Stimulated activated CD4-positive, alpha-beta T cell treated with anti-CD3 and anti-CD28 coated beads, Interleukin-1b, Interleukin-23, amount 100 ng/mL, for 1 hour (primary cell): ENCODE data around the gene MSRB3.
"Not testable (repeated sequence)": the region's sequence is repeated elsewhere in the genome, so short reads cannot be mapped to it uniquely, and the experiment has no call there.

ENCODE experiments used
- DNase-seq, 2 donors: peaks; one replicate each; pipeline ENCODE4 v3.0.0-alpha.2; 2020; ENCODE audit warnings: low read depth in 2 of 2

The MSRB3 gene

DNA sequence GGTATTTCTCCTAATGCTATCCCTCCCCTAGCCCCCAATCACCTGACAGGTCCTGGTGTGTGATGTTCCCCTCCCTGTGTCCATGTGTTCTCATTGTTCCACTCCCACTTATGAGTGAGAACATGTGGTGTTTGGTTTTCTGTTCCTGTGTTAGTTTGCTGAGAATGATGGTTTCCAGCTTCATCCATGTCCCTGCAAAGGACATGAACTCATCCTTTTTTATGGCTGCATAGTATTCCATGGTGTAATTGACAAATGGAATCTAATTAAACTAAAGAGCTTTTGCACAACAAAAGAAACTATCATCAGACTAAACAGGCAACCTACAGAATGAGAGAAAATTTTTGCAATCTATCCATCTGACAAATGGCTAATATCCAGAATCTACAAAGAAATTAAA is 178.9 kb downstream of the MSRB3 start:
- not testable (repeated sequence) for DNase-seq

DNA sequence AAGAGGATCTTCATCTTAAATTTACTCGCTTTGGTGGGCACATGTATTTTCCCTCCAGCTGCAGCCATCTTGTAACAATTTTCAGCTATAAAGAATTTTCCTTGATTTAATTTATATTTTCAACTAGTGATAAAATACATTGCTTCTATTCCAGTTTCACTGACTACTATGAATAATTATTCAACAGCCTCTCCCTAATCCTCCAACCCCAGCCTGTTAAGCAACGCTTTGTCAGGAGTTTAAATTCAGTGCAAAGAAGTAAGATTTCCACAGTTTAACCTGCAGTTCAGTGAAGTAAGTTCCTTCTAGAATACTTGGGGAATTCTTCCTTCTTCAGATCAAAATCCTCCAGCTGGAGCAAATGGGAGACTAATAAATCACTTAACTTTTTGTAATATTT is 180.2 kb downstream of the MSRB3 start:
- DNase-seq, result no peak

DNA sequence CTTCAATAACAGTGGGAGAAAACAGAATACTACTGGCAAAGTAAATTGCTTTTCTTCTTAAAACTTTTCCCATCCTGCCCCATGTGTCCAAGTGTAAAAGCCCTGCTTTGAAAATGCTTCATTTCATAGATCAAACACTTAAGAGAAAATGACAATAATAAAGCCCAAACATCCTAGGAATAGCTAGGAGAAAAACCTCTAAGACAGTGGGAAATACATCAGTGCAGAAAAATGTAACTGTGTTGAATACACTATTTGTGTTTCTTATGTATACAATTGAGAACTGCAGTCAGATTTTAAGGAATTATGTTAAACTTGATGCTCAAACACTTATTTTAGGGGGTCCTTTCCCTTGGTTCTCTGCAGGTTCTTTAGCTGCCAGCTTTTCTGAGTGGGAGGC is 181.1 kb downstream of the MSRB3 start:
- no peak for DNase-seq

DNA sequence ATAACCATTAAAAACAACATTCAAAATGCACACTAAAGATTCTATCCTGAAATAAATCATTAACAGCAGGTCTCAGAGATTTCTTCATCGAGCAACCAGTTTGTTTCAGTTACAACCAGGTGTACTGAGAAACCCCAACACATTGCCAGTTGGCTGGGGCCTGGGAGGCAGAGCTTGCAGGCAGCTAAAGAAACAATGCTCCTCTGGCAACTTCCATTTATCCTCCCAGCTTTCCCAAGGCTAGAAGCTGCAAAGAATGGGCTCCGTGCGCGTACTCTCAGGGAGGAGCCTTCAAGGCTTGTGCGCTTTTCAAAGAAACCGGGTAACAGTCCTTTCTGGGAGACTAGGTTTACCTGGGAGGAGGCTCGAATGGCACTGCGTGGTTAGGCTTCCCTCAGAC is 181.6 kb downstream of the MSRB3 start:
- DNase-seq, result no peak

DNA sequence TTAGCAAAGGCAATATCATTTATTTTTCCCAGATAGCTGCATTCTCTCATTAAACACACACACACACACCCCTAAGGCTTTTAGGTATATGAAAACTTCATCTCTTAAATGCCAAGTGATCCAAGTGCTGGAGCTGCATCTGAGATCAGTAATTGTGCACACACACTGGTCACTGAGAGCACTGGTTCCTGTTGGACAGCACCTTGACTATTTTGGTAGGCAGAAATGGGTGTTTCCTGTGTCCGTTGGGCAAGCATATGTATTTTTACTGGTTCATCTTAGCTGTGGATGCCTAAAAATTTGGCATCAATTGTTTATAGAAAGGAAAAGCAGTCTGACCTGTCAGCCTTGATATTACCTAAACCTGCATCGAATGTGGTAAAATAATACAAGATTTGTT is 182.5 kb downstream of the MSRB3 start:
- DNase-seq, result no peak

DNA sequence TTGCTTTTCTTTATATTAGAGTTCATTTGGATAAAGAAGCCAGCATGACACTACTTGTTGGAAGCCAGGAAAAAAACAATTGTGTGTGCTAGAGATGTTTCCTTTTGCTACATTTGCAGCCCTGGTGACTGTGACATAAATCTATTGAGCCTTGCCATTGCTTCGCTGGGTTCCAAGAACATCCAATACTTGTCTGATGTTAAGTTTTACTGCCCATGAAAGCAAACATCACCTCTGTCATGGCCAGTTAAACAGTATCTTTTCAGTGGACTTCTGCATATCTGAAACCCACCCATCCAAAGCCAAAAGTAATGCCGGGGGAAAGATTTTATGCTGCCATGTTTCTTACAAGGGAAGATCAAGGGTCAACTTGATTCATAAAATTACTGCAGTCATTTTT is 184.0 kb downstream of the MSRB3 start:
- DNase-seq, result no peak

DNA sequence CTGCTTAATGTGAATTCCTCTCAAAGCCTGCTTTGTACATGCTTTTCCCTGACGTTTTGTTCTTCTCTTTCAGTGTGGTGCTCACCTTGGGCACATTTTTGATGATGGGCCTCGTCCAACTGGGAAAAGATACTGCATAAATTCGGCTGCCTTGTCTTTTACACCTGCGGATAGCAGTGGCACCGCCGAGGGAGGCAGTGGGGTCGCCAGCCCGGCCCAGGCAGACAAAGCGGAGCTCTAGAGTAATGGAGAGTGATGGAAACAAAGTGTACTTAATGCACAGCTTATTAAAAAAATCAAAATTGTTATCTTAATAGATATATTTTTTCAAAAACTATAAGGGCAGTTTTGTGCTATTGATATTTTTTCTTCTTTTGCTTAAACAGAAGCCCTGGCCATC is 184.6 kb downstream of the MSRB3 start:
- DNase-seq, result no peak

DNA sequence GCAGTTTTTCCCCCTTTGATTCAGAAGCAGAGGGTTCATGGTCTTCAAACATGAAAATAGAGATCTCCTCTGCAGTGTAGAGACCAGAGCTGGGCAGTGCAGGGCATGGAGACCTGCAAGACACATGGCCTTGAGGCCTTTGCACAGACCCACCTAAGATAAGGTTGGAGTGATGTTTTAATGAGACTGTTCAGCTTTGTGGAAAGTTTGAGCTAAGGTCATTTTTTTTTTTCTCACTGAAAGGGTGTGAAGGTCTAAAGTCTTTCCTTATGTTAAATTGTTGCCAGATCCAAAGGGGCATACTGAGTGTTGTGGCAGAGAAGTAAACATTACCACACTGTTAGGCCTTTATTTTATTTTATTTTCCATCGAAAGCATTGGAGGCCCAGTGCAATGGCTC is 185.1 kb downstream of the MSRB3 start:
- no peak for DNase-seq

DNA sequence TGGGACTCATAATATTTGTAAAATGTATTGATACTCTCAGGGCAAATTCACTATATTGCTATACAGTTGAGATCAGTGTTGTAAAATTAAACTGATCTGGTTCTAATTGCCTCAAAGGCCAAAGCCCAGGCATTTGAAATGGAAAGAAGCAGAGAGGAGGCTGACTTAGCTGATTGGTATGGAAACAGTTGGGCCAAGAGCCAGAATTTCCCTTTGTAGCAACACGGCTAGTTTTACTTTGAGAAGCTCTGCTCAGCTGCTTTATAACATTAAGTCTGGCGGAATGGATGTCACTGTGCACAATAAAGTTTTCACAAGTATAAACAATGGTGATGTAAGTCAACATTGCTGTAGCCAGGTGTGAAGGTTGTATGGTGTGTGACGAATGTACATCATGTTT is 186.4 kb downstream of the MSRB3 start:
- DNase-seq, result no peak

DNA sequence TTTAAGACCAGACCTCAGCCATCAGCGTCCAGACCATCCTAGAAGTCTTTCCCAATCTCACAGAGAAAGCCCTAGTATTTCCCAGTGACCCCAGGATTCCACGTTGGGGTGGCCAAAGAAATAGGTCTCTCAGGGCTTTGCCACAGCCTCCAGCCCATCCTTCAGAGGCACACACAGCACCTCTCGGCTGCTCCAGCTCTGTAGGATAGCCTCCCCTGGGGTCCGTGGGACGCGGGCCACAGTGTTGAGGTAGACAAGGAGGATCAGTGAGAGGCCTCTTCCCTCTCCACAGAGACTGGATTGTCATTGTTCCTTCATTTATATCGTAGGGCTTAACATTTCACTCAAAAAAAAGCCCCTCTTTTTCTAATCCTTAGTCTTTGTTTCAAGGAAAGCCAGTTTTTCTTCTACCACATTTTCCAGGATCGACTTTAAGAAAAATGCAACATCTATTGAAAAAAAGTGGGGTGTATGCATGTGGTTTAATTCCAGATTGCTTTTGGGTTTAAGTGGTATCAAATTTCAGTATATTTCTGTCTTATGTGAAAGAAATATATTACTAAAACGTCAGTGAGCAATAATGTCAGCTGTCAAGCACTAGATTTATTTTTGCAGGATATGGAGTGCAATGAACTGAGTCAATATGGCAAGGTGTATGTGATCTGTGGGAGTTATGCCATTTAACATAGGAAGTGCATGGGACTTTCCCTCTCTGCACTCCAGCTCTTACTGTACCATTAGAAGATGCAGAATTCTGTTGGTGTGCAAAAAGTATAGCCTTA is 187.5 kb downstream of the MSRB3 start:
- no peak for DNase-seq

DNA sequence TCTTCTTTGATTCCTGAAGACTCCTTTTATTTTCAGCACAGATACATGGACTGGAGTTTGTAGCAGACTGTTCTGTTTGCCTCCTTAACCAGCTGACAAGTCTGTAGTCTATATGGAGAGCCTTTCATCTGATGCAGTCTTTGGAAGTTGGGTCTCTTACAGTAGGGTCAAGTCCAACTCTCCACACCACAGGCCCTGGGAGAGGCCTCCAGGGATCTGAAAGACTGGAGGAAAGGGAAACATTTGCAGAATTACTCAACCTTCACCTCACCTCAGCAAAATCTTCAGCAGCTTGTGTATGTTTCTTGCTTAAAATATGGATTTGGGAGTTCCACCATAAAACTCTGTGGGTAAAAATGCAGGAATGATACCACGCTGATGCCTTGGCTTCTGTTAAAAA is 188.4 kb downstream of the MSRB3 start:
- no peak for DNase-seq

DNA sequence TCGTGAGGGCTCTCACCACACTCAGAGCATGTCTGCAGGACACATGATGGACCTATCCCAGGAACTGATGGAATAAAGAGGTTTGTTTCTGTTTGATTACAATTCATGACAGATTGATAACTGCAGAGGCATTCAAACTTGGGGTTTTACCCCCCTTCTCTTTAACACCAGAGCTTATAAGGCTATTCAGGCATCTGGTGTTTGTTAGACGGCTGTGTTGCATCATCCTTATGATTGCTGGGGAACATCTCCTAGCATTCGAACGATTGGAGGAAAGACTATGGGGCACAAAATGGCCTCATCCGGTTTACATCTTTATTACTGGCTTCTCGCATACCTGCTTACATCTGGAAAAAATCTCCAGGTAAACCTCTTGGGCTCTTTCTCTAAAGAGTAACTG is 191.8 kb downstream of the MSRB3 start:
- DNase-seq, result no peak

DNA sequence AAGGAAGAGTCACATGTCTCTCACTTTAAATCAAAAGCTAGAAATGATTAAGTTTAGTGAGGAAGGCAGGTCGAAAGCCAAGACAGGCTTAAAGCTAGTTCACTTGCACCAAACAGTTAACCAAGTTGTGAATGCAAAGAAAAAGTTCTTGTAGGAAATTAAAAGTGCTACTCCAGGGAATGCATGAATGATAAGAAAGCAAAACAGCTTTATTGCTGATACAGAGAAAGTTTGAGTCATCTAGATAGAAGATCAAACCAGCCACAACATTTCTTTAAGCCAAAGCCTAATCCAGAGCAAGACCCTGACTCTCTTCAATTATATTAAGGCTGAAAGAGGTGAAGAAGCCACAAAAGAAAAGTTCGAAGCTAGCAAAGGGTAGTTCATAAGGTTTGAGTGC is 193.6 kb downstream of the MSRB3 start:
- DNase-seq, result no peak

DNA sequence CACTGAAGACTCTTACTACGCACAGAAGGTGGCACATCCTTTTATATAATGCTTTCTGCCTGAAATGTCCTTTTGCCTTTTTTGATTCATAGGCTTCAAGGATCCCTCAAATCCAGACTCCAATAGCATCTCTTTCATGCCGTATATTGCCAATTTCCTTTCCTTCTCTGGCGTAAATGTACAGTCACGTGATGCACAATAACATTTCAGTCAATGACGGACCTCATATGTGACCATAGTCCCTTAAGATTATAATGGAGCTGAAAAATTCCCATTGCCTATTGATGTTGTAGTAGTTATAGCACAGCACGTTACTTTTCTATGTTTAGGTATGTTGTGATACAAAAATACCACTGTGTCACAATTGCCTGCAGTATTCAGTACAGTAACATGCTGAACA is 196.3 kb downstream of the MSRB3 start:
- no peak for DNase-seq

DNA sequence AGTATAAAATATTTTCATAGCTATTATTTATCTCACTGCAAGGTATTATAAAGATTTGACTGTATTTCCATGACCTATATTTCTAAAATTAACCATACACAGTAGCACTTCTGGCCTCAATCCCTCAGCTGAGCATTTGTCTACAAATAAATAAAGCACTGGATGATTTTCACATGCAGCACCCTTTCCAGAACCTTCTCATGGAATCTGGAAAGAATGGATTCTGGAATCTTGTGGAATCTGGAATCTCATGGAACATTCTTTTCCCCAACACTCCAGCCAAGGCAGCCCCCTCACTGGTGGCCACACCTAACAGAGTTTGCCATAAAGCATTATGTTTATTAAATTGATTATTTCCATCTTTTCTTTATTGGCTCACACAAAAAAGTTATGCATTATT is 199.2 kb downstream of the MSRB3 start:
- no peak for DNase-seq

DNA sequence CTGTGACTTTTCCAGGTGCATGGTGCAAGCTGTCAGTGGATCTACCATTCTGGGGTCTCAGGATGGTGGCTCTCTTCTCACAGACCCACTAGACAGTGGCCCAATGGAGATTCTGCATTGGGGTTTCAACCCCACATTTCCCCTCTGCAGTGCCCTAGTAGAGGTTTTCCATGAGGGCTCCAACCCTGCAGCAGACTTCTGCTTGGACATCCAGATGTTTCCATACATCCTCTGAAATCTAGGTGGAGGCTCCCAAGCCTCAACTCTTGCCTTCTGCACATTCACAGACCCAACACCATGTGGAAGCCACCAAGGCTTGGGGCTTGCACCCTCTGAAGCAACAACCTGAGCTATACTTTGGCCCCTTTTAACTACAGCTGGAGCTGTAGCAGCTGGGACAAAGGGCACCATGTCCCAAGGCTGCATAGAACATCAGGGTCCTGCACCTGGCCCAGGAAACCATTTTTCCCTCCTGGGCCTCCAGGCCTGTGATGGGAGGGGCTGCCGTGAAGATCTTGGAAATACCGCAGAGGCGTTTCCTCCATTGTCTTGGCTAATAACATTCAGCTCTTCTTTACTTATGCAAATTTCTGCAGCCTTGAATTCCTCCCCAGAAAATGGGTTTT is 205.5 kb downstream of the MSRB3 start:
- DNase-seq, result not testable (repeated sequence)

DNA sequence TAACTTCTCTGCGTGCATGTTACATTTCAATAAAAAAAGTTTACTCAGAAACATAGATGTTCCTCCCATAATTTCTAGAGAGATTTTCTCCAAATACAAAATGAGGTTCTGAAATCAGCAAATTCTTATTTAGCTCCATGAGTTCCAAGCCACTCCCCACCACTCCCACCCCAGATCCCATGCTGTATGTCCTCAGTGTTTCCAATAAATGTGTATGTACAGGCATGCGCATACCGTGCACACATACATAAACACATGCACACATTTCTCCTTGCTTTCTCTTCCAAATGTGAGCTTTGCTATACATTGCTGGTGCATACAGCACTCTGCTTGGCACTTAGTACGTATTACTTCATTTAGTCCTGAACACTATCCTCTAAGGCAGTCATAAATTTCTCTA is 209.7 kb downstream of the MSRB3 start:
- DNase-seq, result no peak

DNA sequence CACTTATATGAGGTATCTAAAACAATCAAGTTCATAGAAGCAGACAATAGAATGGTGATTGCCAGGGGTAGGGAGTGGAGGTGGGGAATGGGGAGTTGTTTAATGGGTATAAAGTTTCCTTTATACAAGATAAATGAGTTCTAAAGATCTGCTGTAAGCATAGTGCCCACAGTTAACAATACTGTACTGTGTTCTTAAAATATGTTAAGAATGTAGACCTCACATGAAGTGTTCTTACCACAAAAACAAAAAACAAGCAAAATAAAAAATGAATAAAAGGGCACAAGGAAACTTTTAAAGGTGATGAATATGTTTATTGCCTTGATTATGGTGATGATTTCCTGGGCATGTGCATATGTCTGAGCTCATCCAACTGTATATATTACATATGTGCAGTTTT is 211.8 kb downstream of the MSRB3 start:
- no peak for DNase-seq

DNA sequence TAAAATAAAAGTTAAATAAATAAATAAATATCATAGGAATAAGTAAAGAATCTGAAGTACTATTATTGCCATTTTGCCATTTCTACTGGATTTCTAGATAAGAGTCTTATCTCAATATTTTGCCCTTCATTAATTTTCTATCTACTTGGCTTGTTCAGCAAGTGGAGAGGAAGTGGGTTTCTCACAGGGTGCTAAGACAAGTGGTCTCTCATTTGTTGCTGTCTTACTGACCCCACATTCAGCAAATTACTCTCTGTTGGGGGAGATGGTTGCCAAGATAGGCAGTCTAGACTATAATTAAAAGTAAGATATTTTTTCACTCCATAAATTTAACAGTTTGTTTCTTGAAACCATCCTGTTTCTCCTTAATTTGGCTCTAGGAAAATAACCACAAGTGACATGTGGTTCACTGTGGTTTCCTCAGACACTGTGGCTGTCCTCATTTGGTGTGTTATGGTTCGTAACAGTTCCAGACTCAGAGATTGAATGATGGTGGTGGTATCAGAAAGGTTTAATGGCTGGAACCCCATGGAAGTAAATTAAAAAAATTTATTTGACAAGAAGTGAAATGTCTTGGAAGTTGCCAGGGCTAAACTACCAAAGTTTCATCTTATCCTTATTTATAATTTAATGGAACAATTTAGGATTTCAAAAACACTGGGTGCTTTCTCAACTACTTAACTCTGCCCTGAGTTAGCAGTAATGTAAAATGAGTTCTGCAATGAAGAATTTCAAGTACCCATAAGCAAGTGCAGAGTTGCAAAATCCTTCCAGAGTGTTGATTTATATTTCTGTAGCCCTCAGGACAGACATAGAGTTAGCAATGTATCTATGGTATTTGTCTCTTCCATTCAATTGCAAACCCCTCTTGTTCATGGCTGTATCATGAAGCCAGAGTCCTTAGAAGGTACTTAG is 214.8 kb downstream of the MSRB3 start:
- no peak for DNase-seq

DNA sequence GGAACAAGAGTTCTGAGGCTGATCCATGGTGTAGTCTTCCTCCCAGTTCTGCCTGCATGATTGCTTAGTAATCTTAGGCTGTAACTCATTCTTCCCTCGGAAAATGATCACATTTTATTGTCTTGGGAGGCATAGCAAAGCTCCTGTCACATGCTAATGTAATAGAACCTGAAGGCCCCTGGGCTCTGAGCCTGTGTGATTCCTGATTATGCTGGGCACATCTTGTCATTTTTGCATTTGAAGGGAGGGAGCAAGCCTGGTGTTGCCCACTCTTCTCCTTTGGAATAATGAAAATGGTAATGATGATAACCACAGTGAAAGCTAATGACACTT is 215.4 kb downstream of the MSRB3 start:
- DNase-seq, result no peak

DNA sequence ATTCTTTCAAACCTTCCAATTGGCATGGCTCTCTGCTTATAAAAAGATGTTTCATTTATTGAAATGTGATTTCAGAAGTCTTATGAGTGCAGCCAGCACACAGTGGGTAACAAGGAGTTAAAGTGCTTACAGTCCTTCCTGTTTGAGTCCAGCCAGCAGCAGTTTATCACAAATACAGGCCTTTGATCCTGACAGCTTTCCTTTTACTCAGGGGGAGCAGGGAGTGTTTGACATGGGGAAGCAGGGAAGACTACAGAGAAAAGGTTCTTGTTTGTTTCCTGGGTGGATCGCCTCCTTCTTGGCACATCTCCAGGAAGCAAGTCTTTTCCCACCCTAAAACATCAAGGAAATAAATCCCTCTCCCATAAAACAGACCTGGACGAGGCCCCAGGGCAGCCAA is 216.1 kb downstream of the MSRB3 start:
- no peak for DNase-seq

DNA sequence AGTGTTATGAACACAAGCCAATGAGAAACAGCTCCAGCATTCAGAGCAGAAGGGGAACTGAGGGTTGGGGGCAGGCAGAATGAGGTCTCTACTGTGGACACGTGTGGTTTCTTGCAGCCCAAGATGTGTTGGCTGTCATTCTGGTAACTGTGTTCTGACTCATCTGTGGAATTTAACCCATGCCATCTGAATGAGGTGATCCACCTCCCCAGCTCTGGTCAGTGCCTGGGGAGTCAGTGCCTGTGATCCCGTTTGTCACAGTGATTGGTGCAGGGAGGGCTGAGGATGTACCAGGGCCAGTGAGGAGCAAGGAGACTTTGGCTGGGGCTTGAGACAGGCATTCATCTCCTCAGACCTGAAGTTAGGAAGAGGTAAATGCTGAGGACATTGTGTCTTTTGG is 216.8 kb downstream of the MSRB3 start:
- DNase-seq, result no peak

DNA sequence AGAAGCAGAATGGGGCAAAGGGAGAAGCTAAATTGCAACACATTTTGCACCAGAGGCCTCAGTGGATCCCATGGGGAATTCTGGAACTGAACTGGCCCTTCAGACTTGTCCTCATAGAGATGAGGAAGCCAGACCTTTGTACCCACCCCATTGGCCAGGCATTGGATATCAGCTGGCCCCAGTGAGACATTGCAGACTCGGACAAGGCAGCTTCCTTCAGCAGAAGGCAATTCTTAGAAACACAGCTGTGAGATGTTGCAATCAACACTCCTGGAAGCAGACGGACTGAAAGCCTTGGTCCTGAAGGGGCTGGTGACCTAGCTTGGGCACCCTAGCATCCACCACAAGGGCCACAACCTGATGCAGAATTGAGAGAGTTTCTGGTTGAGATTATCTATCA is 218.1 kb downstream of the MSRB3 start:
- no peak for DNase-seq
